Thyroid gland (tissue), 4 donors: ENCODE results near the gene ZFHX2. TPM values are rescaled to one million over a fixed set of nuclear protein-coding genes. Genes with fewer than 3 reads are reported as not detected.
"Not testable (repeated sequence)": the region's sequence is repeated elsewhere in the genome, so short reads cannot be mapped to it uniquely, and the experiment has no call there.

Experiments used
- DNase-seq, 2 donors: peaks; one replicate each; pipeline ENCODE4 v3.0.0-alpha.2; 2019
- H3K27ac ChIP-seq, 3 donors: fragments of 200-600 bp; sonication (generic); 1 replicate in 2 of 3; 2 replicates in 1 of 3; pipeline ENCODE4 v1.5.1; 2016 to 2019; ENCODE audit warnings: mild to moderate bottlenecking in 1 of 3, moderate library complexity in 1 of 3
- H3K27me3 ChIP-seq: fragments of 200-600 bp; sonication (generic); one replicate; pipeline ENCODE4 v1.5.1; 2019
- H3K36me3 ChIP-seq, 2 donors: fragments of 200-600 bp; sonication (generic); one replicate each; pipeline ENCODE4 v1.5.1; 2016 to 2019
- H3K4me1 ChIP-seq, 2 donors: fragments of 200-600 bp; sonication (generic); one replicate each; pipeline ENCODE4 v1.5.1; 2017 to 2019
- H3K4me3 ChIP-seq, 3 donors: fragments of 200-600 bp; sonication (generic); replicated peaks in 1 of 3; 1 replicate in 2 of 3; 2 replicates in 1 of 3; pipeline ENCODE4 v1.5.1; 2016; ENCODE audit warnings: mild to moderate bottlenecking in 1 of 3
- H3K9me3 ChIP-seq: fragments of 200-600 bp; sonication (generic); one replicate; pipeline ENCODE4 v1.5.1; 2017
- CTCF ChIP-seq, 6 experiments: fragments of 200-600 bp in 3 of 6; fragments of 450-650 bp in 3 of 6; sonication (generic) in 3 of 6; IDR thresholded peaks; one replicate each; pipeline ENCODE4 v1.5.1; 2016 to 2019; ENCODE audit warnings: antibody characterized with exemption in 6 of 6, mild to moderate bottlenecking in 2 of 6, inconsistent platforms in 1 of 6, moderate library complexity in 1 of 6
- POLR2A ChIP-seq, 2 donors: fragments of 450-650 bp; IDR thresholded peaks; one replicate each; pipeline ENCODE4 v1.6.1; 2017; ENCODE audit warnings: antibody characterized with exemption in 2 of 2, mild to moderate bottlenecking in 2 of 2, moderate library complexity in 1 of 2
- WGBS, 2 donors: methylation state at CpG; one replicate each; pipeline ENCODE4 v1.1.5; 2017; 5-methylcytosine and 5-hydroxymethylcytosine counted together
- intact Hi-C: fragments of 100-400 bp; cut with DNase I; formaldehyde crosslinking; loops from one replicate; pipeline ENCODE4 v1.15.1; 2023
- total RNA-seq, 4 donors: library from RNA; depleted of rRNA; stranded (reverse); fragments of >200 nt; gene quantifications; one replicate each; pipeline ENCODE4 v1.2.3, GENCODE V29; 2016

Gene ZFHX2
- total RNA-seq, 4 donors from 2014 or later: 0.46 to 2.3 (median 1.4) TPM

DNA sequence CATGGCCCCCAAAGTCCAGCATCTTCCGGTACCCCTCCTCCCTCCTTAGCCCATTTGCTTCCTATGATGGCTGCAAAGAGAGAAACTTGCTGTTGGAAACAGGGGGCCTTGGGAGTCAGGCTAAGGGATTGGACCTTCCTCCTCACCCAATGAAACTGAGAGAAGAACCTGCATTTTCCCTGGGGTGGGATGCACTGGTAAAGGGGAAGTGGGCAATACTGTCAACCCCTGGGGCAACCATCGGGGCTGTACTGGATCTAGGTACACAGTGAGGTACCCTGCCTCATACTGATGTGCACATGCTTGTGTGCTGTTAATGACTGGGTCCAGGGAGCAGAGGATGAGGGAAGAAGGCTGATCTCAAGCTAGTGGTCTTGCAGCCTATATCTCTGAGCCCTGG is 38.0 kb upstream of the ZFHX2 start:
- no peak for DNase-seq
- H3K27me3 ChIP-seq: no peaks in the 10 kb centered on the region
- H3K4me1 ChIP-seq: peaks cover 0 to 6% of the 10 kb centered on the region in 2 donors
- WGBS, 2 donors: 93 to 100% methylated on average over 2 of the region's 2 CpGs
- intact Hi-C loops: no loop called here
- no peaks in the 10 kb centered on the region for H3K9me3 ChIP-seq
- H3K27ac ChIP-seq: no peak overlapping the region
- H3K4me3 ChIP-seq: no peak overlapping the region
- no peak for TF ChIP-seq CTCF (IDR thresholded peaks at IDR 0.05)
- no peak for TF ChIP-seq POLR2A (IDR thresholded peaks at IDR 0.05)
- no peaks in the 10 kb centered on the region for H3K36me3 ChIP-seq

GRCh38 chr14:23588884-23589598 is 37.5 kb upstream of the ZFHX2 start:
- 17 to 18% methylated on average over 4 to 5 of the region's 5 CpGs for WGBS, 2 donors
- Histone ChIP-seq H3K4me3 (no peak overlapping the region), H3K4me1 (peaks cover 0 to 6% of the 10 kb centered on the region in 2 donors), H3K36me3 (no peaks in the 10 kb centered on the region), H3K9me3 (no peaks in the 10 kb centered on the region), H3K27me3 (no peaks in the 10 kb centered on the region), H3K27ac (no peak overlapping the region)
- DNase-seq: peak; percentile 92 to 93
- TF ChIP-seq POLR2A (IDR thresholded peaks at IDR 0.05) (no peak), CTCF (IDR thresholded peaks at IDR 0.05) (peak; percentile 70 to 91 (median 75))
- intact Hi-C loops: no loop called here

DNA sequence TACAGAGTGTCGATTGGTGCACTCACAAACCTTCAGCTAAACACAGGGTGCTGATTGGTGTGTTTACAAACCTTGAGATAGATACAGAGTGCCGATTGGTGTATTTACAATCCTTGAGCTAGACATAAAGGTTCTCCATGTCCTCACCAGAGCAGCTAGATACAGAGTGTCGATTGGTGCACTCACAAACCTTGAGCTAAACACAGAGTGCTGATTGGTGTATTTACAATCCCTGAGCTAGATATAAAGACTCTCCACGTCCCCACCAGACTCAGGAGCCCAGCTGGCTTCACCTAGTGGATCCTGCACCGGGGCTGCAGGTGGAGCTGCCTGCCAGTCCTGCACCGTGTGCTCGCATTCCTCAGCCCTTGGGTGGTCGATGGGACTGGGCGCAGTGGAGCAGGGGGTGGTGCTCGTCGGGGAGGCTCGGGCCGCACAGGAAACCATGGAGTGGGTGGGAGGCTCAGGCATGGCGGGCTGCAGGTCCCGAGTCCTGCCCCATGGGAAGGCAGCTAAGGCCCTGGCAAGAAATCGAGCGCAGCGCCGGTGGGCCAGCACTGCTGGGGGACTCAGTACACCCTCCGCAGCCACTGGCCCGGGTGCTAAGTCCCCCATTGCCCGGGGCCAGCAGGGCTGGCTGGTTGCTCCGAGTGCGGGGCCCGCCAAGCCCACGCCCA is 33.1 kb upstream of the ZFHX2 start:
- H3K27ac ChIP-seq, H3K9me3 ChIP-seq, H3K27me3 ChIP-seq, H3K36me3 ChIP-seq, H3K4me1 ChIP-seq, intact Hi-C loops, DNase-seq, H3K4me3 ChIP-seq: not testable (repeated sequence)
- WGBS, 2 donors: 90 to 91% methylated on average over 3 to 15 of the region's 26 CpGs

GRCh38 chr14:23583761-23584526 is 32.4 kb upstream of the ZFHX2 start:
- H3K4me3 ChIP-seq, H3K27ac ChIP-seq, DNase-seq, H3K27me3 ChIP-seq, intact Hi-C loops, H3K36me3 ChIP-seq, H3K9me3 ChIP-seq, H3K4me1 ChIP-seq: not testable (repeated sequence)
- WGBS, 2 donors: 77 to 86% methylated on average over 25 of the region's 25 CpGs

DNA sequence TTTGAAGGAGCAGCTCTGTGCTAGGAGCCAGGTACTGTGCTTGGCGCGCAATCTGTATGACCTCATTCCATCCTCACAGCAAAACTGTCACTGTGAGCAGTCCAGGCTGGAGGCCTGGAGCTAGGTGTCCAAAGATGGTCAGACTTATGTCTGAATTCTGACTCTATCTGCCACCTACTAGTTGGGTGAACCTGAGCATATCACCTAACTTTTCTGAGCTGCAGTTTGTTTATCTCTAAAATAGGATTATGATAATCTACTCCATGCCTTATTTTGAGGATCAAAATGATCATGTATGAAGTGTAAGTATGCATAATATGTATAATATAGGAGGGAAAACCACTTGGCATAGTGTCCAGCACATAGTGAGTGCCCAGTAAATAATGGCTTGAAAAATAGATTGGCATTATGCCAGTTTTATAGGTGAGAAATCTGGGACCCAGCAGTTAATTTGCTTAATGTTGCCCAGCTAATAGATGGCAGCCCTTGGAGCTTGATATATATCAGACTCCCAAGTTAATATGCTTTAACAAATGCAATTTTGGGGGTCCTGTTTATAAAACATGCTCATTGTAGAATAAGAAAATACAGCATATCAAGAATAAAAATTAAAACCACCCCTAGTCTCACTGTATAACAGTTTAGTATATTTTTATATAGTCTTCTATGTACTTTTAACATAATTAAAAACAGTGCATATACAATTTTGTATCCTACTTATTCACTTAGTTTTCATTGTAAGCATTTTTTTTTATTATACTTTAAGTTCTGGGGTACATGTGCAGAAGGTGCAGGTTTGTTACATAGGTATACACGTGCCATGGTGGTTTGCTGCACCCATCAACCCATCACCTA is 31.6 kb upstream of the ZFHX2 start:
- H3K27me3 ChIP-seq: no peaks in the 10 kb centered on the region
- no peaks in the 10 kb centered on the region for H3K4me1 ChIP-seq
- intact Hi-C loops: no loop called here
- H3K27ac ChIP-seq: no peak overlapping the region
- no peaks in the 10 kb centered on the region for H3K9me3 ChIP-seq
- no peak overlapping the region for H3K4me3 ChIP-seq
- TF ChIP-seq POLR2A (IDR thresholded peaks at IDR 0.05): no peak
- no peak for TF ChIP-seq CTCF (IDR thresholded peaks at IDR 0.05)
- WGBS, 2 donors: 83 to 84% methylated on average over 3 of the region's 3 CpGs
- no peak for DNase-seq
- no peaks in the 10 kb centered on the region for H3K36me3 ChIP-seq
